Stimulated activated CD8-positive, alpha-beta memory T cell treated with anti-CD3 and anti-CD28 coated beads, Interleukin-15, amount 100 ng/mL, for 48 hours (primary cell): ENCODE measurements around the gene CDH1.
A peak's percentile ranks its signal among the peaks of the same experiment; 100 is the strongest.

ENCODE experiments used
- DNase-seq, 2 donors: peaks; one replicate each; pipeline ENCODE4 v3.0.0-alpha.2; 2020; ENCODE audit warnings: low read depth in 2 of 2

The CDH1 gene

DNA sequence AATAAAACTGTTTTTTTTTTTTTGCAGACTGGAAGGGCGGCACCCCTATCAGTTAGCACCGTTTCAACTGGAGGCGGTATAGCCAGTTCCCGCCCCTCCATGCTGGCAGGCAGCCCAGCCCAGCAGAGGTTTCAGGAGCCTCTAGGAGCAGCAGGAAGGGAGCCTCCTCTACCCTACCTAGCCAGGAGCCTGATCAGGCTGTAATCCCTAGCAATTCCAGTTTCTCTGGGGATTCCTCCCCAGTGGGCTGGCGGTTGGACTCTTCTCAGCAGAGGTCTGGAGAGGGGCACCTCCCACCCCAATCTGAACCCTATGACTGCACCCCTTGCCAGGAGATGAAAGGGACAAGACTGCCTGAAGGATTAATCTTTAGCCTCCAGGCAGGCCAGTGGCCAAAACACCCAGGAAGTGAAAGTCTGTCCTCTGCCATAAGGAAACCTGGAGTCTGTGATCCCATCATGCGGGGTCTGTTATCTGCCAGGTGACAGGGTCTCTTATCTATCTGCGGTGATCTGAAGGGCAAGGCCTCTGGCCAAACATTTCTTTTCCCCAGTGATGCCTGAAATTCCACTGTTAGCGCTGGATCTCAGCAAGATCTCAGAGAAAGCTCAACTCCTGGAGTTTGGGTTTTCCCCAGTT is 4.9 kb upstream of the CDH1 start:
- no peak for DNase-seq

DNA sequence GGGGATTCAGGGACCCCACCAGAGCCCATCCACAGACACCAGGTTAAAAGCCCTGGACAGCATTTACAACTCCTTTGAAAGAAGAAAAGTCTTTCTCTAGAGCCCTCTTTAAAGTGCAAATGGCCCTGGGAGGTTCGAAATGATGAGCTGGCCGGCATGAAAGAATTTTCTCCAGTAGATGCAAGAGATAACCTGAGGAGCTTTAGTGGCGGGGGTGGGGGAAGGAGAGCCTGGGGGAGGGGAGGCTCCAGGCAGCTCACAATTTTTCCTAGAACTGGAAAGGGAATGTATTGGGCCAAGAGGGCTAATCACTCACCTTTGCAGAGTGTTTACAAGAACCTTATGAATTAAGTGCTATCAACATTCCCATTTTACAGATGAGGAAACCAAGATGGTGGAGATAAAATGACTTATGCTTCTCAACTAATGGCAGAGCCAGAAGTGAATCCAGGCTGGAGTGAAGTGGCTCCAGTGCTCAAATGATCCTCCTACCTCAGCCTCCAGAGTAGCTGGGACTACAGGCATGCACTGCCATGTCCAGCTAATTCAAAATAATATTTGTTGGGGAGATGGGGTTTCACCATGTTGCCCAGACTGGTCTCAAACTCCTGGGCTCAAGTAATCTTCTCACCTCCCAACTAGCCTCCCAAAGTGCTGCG is 4.2 kb upstream of the CDH1 start:
- no peak for DNase-seq

GRCh38 chr16:68733570-68733969 is 3.5 kb upstream of the CDH1 start:
- DNase-seq, result no peak

- DNase-seq, result no peak
These were observed 2.3 kb upstream of the CDH1 start for GRCh38 chr16:68734782-68735181.

GRCh38 chr16:68736561-68736960 is 531 bp upstream of the CDH1 start:
- DNase-seq, result no peak

- DNase-seq, result no peak
These were observed 888 bp downstream of the CDH1 start for GRCh38 chr16:68737730-68738629.

DNA sequence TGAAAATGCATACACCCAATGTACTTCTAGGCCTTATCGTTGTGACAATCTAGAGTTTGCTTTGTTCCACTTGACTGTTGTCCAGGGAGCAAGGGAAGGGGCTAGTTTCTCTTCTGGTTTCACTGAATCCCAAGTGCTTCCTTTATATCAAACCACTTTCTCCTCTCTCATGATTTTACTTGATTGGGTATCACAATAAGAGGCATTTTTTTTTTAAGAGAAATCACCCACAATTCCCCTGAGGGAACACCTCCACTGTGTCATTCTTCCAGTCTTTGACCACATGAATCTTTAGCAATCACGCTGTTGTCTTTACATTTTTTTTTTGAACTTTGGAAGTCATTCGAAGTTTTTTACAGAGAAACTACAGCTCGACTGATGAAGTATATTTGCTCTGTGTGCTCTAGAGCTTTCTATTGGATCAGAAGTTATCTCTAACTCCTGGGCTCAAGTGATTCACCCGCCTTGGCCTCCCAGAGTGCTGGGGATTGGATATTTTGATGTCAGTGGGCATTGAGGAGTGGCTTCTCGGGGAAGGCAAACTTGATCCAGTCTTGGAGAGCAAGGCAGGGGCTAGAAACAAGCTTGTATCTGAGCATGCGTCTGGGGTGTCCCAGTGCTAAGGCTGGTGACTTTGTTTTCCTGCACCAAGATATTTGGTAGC is 3.0 kb downstream of the CDH1 start:
- DNase-seq, result no peak

GRCh38 chr16:68740628-68741346 is 3.7 kb downstream of the CDH1 start:
- DNase-seq, result no peak

GRCh38 chr16:68743664-68744063 is 6.6 kb downstream of the CDH1 start:
- DNase-seq, result no peak

GRCh38 chr16:68744744-68745280 is 7.7 kb downstream of the CDH1 start:
- DNase-seq, result no peak

- no peak for DNase-seq
These were observed 9.9 kb downstream of the CDH1 start for GRCh38 chr16:68746951-68747350.

- DNase-seq, result no peak
These were observed 12.3 kb downstream of the CDH1 start for GRCh38 chr16:68749432-68749831.

DNA sequence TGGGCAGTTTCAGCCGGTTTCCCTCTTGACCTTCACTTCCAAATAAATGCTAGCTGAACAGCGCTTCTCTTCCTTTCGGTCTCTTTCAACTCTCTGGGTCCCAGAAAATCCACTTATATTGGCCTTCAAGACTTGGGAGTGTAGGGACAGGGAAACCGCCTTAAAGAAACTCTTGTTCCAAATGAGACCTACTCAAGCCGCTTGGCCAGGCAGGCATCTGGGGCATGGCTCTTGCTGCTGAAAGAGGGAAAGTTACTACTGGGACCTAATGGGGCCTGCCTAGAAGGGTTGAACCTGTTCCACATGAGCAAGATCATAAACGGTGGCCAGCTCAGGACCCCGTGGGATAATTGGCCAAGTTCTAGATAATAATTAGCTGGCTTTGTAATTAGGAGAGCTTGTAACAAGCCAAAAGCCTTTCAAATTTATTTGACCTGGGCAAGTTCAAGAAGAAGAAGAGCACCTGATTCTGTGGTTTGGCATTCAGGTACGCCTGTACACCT is 13.2 kb downstream of the CDH1 start:
- no peak for DNase-seq

- DNase-seq, result no peak
These were observed 14.1 kb downstream of the CDH1 start for GRCh38 chr16:68751160-68751559.

DNA sequence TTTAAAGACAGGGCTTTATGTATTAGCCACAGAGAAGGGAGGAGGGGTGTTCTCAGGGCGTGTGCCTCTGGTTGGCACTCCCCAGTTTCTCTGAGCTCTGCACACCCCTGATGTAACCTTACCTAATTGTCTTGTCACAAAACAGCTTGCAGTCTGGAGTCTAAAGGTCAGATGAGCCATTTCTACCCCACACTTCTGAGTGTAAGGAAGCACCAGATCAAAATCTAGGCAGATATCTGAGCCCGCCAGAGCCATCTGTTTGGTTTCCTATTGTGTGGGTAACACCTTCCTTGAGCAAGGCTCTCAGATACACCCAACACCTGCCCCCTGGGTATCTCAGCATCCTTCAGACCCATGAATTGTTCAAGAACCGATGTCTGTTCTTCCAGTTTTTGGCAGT is 15.5 kb downstream of the CDH1 start:
- peak; percentile 46 to 60 for DNase-seq

DNA sequence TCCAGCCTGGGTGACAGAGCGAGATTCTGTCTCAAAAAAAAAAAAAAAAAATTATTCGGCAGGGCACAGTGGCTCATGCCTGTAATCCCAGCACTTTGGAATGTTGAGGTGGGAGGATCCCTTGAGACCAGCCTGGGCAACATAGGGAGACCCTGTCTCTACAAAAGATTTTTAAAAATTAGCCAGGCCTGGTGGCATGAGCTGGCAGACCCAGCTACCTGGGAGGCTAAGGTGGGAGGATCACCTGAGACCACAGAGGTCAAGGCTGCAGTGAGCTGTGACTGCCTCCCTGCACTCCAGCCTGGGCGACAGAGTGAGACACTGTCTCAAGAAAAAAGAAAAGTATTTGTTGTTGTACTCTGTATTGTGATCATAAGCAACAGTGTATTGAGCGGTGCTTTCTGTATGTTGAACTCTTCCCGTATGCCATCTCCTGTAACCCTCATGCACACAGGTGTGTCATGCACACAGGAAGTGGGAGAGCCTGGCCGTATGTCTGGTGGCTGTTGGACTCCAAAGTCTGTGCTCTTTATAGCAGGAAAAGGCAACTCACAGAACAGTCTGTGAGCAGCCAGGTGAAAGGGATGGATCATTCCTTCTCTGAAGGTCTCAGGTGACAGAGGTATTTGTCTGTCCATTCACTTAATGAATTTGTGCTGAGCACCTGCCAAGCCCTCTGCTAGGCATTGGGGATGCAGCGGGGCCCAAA is 17.1 kb downstream of the CDH1 start:
- DNase-seq, result no peak

GRCh38 chr16:68756239-68756915 is 19.3 kb downstream of the CDH1 start:
- DNase-seq, result peak; percentile 63 to 78

- no peak for DNase-seq
These were observed 20.5 kb downstream of the CDH1 start for GRCh38 chr16:68757625-68757935.

GRCh38 chr16:68759062-68759461 is 22.0 kb downstream of the CDH1 start:
- DNase-seq, result no peak

GRCh38 chr16:68760671-68761275 is 23.7 kb downstream of the CDH1 start:
- DNase-seq, result peak; percentile 44 to 60
